Lung microvascular endothelial cell (primary cell): ENCODE data around the gene SPPL3. TPM values are rescaled to one million over a fixed set of nuclear protein-coding genes. Genes with fewer than 3 reads are reported as not detected.
"Not testable (repeated sequence)": the region's sequence is repeated elsewhere in the genome, so short reads cannot be mapped to it uniquely, and the experiment has no call there.

ENCODE experiments used
- DNase-seq, 2 donors: peaks; one replicate each; pipeline versions ENCODE4 v3.0.0 to v3.0.0-alpha.2; 2010; ENCODE audit warnings: low read depth in 2 of 2
- total RNA-seq: library from RNA; depleted of rRNA; stranded (reverse); fragments of >200 nt; gene quantifications from 2 replicates; pipeline ENCODE4 v1.2.1, GENCODE V29; 2014

SPPL3 gene
- total RNA-seq, 1 donor from 2014 or later = 6.0 TPM

GRCh38 chr12:120820884-120821510 is 83.2 kb downstream of the SPPL3 start:
- peak in 1 of 2 donors; percentile 75 for DNase-seq

GRCh38 chr12:120818416-120818815 is 85.7 kb downstream of the SPPL3 start:
- no peak for DNase-seq

DNA sequence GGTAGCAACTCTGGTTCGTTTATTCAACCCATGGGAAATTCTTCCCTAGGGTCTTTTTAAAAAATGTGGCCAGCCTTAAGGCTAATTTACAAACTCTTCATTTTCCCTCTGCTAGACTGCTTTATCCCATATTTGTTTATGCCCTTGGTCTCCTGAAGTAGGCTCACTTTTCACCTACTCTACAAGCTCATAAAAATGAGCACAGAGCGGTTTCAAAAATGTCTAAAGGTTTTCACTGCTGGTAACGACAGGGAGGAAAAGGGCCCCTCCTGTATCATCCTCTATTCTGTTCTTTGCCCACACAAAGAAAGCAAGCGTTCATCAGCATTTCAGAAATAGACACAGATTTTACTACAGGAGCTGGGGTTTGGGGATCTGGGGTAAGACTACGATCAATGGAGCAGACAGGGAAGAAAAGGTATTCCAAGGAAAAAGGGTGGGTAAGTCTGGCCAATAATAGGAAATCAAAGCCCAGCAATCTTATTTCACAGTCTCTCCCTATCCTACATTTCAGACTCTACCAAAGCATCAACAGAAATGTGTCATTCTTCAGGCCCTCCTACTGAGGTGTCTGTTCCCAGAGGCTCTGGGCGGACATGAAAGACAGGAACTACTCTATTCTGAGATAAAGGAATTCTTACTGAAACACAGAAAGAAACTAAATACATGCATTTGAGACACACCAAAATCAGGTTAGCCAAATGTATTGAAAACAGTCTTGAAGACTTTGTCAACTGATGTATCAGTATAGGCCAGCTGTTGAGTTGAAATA is 86.4 kb downstream of the SPPL3 start:
- DNase-seq = no peak

GRCh38 chr12:120816363-120816762 is 87.8 kb downstream of the SPPL3 start:
- no peak for DNase-seq

- peak; percentile 30 to 48 for DNase-seq
These were observed 89.2 kb downstream of the SPPL3 start for GRCh38 chr12:120814903-120815429.

GRCh38 chr12:120814203-120814902 is 89.8 kb downstream of the SPPL3 start:
- no peak for DNase-seq

DNA sequence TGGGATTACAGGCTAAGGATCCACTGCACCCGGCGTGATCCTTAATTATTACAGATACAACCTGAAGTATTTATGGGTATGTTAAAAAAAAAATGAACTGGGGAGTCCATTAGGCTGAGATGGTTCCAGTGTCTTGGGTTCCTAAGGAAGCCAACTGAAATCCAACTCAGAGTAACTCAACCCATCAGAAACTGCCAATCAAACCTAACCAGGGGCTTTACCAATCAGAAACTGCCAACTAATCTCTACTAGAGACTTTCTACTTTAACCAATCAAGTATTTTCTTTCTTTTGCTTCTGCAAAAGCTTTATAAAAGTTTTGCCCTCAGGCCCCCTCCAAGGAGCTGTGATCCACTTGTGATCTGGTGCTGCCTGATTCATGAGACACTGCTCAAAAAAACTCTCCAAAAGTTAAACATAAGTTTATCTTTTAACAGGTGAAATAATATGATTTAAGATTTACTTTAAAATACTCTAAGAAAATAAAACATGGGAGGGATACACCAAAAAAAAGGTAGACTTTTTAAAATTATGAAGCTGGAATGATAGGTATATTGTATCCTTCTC is 90.5 kb downstream of the SPPL3 start:
- no peak for DNase-seq

DNA sequence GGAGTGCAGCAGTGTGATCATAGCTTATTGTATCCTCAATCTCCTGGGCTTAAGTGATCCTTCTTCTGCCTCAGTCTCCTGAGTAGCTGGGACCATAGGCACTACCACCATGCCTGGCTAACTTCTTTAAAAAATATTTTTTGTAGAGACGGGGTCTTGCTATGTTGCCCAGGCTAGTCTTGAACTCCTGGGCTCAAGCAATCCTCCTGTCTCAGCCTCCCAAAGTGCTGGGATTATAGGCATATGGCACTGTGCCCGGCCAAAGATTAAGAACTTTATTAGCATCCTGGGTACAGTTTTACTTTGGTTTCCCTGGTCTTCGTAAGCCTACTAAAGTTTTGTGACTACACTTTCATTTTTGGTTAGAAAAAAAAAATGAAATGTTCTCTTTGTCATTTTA is 94.1 kb downstream of the SPPL3 start:
- DNase-seq = no peak

- no peak for DNase-seq
These were observed 99.7 kb downstream of the SPPL3 start for GRCh38 chr12:120804428-120804827.

DNA sequence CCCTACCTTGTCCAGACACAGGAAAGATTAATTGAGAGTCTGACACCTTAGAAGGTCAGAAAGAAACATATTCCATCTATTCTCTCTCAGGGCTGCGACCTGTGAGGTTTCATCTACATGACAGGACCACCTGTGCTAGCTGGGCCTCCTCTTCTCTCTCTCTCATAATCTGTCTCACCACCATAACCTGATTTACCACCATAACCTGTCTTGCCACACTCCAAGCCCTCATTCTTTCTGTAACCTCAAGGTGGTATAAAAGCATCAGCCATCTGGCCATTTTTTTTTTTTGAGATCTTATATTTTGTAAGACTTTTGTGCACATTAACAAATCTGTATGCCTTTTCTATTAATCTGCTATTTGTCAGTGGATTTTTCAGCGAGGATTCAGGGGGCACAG is 103.0 kb downstream of the SPPL3 start:
- DNase-seq = no peak

DNA sequence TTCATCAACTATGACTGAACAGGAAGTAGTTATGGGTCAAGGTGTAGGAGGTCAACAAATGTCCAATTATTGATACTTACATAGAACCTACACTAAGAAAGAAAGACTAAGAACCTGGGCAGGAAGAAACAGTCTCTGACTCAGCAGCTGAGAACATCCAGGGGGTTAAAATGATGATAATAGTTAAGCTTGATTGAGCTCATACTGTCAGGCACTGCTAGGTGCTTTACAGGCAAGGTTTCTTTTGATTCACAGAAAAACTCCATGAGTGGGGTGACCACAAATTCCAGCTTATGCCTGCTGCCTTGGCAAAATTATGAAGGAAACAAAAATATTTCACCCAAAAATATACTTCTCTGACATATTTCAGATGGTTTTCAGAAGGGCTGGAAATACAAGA is 103.5 kb downstream of the SPPL3 start:
- peak in 1 of 2 donors; percentile 15 for DNase-seq

GRCh38 chr12:120799243-120800045 is 104.7 kb downstream of the SPPL3 start:
- no peak for DNase-seq

GRCh38 chr12:120798696-120799095 is 105.5 kb downstream of the SPPL3 start:
- no peak for DNase-seq

GRCh38 chr12:120797677-120798642 is 106.2 kb downstream of the SPPL3 start:
- peak in 1 of 2 donors; percentile 24 for DNase-seq

- DNase-seq = no peak
These were observed 108.5 kb downstream of the SPPL3 start for GRCh38 chr12:120795441-120796178.

GRCh38 chr12:120793357-120793756 is 110.8 kb downstream of the SPPL3 start:
- no peak for DNase-seq

DNA sequence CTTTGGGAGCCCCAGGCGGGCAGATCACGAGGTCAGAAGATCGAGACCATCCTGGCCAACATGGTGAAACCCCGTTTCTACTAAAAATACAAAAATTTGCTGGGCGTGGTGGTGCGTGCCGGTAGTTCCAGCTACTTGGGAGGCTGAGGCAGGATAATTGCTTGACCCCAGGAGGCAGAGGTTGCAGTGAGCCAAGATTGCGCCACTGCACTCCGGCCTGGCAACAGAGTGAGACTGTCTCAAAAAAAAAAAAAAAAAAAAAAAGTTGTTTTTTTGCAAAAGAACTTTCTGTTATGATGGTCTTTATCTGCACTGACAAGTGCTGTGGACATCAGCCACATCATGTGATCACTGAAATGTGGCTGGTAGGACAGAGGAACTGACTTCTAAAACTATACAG is 111.7 kb downstream of the SPPL3 start:
- not testable (repeated sequence) for DNase-seq

DNA sequence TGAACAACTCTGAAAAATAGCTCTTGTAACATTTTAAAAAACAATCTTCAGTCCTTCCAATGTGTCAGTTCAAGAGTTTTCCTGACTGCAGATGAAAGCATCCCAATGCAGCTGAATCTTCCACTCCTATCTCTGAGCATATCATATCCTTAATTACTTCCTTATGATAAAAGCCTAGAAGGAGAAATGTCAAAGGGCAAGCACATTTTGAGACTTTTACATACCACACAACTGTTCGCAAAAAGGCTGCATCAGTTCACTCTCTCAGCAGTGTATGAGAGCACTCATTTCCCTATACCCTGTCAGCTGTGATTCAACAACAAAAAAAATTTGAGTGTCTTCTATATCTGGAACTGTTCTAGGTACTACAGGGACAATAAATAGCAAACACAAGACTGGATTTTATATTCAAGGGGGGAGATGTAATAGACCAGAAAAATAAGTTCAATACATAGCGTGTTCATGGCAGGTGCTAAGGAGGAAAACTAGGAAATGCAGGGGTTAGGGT is 112.4 kb downstream of the SPPL3 start:
- DNase-seq = peak in 1 of 2 donors; percentile 31

DNA sequence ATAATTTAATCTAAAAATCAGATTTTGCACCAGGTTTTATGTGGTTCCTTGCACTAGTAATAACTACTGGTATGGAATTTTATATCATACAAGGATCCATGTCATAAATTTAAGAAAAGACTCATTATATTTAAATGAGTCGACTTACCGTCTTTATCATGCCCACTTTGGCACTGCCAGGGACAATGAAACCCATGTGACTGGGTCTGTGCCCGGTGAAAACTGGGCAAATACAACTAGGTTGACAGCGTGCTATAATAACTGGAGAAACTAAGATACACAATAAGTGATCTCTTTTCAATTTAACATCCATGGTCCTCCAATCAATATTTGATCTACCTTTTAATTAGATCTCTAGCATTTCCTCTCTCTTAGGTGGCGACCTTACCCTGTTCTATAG is 114.0 kb downstream of the SPPL3 start:
- no peak for DNase-seq
